DMS53 (cell line): ENCODE measurements around the gene TBC1D7.
"Not testable (repeated sequence)": the region's sequence is repeated elsewhere in the genome, so short reads cannot be mapped to it uniquely, and the experiment has no call there.

Source experiments
- DNase-seq: peaks from one replicate; lab custom pipeline; 2025; lab: John Stamatoyannopoulos, UW

TBC1D7 gene

DNA sequence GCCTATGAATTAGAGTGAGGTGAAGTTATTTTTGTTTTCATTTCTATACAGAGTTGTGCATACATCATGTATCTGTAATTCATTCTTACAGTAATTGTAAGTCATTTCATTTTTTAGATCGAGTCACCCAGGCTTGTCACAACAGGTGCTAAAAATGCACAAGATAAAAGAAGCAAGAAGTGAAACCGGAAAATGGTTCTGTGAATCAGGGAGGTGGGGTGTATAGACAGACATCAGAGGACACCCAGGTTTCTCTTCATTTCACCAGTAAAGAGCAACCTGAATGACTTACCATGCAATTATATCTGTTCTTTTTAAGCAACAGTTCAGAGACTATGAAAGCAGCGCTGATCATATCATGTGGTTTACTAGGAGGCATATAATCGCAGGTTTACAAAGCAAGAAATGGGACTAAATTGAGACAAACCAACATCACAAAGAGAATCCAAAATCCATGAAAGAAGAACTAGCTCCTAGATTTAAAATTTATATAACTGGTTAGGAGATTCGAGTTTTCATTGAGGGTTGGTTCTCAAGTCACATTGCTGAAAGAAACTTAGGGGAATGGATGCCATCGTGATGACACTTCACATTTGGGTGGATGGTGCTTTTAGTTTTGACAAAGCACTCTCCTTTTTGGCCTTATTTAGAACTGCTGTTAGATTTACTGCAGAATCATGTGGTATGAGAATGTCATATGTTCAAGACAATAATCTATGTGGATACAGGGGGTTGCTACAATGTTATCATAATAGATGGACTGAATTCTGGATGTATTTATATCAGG is 27.9 kb upstream of the TBC1D7 start:
- no peak for DNase-seq

DNA sequence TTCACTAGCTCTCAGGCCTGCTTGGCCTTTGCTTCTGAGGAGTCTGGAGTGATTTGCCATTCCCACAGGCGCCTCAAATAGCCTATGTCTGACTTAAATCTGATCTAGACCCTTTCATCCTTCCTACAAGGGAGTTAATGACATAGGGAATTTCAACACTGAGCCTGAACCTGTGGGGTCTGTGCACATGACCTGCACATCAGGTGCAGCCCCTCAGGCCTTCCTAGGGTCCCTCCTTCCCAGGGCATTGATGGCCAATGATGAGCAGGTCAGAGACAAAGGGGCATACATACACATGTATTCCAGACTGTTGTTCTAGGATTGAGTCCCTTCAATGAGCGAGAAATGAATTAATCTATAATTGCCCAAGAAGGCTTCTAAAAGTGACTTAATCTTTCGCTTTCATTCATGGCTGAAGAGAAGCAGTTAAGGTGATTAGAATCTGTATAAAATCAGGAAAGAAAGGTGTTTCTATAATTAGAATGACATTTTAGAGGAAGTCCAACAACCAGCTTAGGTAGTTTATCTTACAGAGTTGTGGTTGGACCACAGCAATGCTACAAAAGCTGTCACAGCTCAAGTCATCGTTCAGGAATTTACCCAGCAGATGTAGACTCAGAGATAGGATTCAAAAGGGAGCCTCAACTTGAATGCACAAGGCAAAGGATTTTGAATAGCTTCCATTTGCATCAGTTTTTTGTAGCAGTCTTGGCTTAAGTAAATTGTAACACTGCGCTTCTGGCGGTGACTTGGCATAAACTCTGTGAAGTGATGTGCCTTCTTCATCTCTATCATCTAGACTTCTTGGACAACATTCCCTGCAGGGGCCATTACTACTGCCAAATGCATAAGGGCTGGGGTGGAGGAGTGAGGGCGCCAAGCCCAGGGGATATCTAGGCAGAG is 27.0 kb upstream of the TBC1D7 start:
- no peak for DNase-seq

DNA sequence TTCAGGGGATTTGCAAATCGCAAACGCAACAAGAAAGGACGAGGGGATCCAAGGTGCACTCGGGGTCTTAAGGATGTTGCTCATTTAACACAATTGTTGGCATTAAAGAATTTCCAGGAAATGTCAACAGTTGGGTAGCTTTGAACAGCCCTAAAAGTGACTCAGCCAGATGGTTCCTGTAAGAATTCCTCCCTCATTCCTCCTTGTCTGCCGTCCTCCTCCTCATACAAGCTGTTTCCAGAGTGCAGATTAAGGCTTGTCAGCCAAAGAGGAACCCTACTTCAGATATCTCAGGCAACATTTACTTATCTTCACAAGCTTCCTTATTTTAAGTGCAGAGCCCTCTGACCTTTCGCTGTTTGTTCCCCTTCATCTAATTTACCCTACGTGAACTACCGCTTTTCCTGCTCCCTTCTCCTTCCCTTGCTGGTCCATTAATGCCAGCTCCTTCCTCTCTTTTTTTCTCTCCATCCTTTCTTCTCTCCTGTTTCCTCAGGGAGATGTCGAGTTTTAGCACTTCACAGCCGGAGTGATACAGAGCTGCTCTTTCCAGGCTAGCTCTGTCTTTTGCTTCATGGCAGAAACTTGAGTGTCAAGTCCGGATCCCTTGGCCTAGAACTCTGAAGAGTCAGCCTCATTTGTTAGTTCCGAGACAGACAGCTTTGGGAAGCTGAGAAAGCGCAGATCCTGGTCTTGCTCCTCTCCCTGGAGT is 26.1 kb upstream of the TBC1D7 start:
- DNase-seq, result no peak

DNA sequence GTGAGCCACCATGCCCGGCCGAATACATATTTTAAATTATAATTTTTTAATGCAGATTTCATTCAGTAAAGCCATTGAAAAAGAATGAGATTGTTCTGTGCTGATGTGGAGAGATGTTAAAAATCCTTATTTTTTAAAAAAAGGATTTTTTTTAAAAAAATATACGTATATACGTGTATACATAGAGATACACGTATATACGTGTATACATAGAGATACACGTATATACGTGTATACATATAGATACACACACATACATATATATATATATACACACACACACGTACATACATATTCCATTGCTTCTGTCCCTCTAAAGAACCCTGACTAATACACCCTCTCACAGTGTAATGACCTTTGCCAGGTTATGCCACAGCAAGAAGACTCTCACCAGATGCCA is 23.8 kb upstream of the TBC1D7 start:
- DNase-seq, result no peak

DNA sequence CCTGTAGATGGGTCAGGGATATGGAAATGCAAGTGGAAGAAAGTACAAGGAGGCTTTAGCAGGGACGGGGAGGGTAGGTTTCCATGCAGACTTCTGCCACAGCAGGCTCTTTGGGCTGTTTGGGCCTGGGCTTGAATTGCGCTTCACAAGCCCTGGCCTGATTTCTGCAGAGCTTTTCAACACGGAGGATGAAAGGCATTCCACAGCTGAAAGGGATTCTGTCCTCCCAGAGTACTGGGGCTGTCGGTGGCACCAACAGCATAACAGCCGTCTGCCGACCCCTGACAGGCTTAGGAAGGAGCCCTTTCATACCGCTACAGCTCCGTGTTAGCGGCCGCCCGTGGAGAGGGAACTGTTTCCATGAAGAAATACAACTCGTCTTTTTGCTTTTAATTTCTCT is 22.9 kb upstream of the TBC1D7 start:
- DNase-seq, result no peak

DNA sequence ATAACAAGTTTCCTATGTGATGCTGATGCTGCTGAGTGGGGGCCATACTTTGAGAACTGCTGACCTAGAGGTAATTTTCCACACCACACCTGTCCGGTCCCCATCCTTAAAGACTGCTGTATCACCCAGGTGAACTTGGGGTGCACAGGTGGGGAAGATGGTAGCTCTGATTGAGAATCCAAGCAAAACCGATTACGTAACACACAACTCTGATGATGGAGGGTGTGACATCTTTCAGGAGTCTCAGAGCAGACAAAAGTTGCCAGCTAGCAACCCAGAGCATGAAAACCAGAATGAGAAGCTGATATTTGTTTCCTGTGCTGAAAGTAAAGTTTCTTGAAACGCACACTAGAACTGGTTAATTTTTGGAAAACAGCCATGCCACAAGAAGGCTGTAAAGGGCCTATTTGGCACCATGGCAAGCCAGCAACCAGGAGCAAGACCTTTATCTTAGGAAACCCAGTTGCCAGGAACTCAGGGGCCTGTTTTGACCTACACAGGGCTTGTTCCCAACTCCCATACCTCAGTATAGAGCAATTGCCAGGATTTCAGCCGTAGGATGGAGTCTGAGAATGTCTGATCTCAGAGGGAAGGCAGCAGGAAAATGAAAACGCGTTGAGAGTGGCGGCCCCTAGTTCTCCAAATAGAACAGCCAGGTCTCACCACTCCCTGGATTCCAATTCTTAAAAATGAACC is 21.6 kb upstream of the TBC1D7 start:
- no peak for DNase-seq

DNA sequence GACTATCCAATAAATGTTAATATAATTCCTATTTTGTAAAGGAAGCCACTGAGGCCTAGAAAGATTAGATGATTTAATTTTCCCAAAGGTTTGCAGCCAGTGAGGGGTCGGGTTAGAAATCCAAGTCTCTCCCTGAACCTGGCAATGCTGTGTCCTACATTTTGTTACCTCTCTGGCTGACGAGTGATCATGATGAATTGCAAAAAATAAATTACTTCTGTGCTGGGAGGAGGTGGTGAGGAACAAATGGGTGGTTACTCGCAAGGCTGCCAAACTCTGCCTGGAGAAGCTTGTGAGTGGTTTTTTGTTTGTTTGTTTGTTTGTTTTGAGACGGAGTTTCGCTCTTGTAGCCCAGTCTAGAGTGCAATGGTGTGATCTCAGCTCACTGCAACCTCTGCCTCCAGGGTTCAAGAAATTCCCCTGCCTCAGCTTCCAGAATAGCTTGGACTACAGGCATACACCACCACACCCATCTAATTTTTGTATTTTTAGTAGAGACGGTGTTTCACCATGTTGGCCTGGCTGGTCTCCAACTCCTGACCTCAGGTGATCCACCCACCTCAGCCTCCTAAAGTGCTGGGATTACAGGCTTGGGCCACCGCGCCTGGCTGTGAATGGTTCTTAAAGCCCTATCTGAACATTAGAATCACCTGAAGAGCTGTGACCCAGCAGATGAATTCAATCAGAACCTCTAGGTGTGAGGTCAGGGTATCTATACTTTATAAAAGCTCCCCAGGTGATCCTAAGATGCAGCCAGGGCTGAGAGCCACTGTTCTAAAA is 20.2 kb upstream of the TBC1D7 start:
- DNase-seq, result no peak

DNA sequence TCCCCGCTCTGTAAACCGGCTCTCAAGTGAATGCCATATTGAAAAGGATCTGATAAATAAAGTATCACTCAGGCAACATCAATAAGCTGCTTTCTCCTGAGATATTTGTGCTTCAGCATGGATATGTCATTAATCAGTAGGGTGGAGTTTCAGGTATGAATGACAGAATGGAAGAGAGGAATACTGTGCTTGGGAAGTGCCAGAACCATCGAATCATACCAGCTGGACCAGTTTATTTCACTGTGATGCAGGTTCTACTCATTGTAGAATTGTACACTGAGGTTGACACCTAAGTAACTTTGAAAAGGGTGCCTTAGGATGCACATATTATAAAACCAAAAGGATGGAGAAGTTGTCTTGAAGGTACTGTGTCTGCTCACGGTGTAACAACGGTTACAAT is 17.9 kb upstream of the TBC1D7 start:
- DNase-seq, result no peak

DNA sequence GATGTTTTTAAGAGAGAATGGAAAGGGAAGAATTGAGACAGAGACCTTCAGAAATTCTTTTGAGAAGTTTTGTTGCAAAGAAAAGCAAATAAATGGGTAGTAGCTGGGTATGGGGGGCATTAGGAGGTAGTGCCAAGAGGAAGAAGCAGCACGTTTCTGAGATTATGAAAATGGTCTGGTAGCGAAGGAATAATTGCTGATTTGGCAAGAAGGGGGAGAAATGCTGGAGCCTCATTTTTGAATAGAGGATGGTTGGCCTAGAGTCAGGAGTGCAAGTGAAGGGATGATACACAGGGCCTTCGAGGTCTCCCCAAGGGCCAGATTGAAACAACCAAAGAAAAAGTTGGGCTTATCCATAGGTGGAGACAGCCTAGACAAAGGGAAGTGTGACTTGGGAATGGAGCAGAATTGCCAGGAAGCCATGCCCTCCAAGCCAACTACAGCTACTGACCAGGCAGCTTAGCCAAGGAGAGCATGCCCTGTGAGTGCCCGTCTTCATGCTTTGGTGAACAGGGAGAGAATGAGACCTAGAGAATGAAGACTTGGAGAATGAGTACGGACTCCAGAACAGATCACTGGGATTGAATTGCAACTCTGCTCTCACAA is 14.2 kb upstream of the TBC1D7 start:
- DNase-seq, result no peak

DNA sequence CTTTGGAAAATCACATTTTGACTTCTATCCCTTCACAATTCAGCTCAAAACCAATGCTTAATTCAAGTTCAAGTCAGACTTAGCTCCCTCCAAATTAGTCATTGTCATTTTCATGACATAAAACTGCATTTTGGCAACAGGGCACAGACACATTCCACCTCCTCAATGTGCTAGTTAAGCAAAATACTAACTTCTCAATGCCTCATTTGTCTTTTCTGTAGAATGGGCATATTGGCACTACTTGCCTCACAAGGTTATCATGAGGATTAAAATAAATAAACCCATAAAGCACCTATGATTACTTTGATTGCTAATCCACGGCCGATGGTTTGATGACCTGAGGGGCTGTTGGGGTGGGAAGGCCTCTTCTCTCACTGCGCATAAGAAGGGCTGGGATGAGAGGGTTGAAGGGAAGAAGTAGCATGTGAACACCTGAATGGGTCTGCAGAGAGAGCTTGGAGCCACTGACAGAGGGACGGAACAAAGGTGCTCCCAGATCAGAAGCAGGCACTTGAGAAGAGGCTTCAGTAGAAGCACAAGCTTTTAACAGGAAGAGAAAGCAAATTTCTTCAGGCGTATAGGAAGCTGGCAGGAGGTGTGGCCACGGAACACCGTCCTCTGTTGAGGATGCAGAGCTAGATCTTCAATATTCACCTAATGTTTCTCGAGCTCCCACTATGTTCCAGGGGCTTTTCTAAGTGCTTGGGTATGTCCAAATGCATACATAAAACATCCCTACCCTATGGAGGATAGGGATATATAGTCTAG is 11.7 kb upstream of the TBC1D7 start:
- DNase-seq, result no peak

DNA sequence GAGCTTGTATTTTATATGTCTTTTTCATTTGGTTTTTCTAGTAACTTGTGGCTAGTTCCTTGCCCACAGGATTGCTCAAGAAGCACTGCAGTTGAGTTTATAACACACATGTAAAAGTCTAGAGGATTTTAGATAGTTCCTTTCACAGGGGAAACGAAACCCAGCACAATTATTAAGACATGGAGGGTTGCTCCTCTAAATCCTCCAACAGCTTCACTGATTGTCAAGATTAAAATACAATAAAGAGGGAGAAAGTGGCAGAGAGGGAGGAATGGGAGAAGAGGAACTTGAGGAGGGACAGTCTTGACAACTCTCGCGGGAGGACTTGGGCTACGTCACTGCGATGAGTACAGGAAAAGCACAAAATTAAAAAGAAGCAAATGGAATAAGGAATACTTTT is 9.7 kb upstream of the TBC1D7 start:
- no peak for DNase-seq

DNA sequence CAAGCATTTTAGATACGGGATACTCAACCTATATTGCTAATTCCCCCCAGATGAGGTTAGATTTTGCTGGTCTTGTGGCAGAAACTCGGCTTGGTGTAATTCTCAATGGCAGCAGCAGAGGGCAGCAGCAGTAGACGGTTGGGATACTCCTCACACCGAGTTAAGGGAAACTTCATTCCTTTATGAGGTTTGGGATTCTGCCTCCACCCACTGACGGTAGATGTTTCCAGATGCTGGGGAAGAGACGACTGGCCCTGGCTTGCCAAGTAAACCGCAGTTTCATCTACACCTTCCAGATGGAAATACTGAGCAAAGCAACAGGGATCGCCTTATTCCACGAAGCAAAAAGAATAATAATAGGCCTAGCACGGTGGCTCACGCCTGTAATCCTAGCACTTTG is 8.2 kb upstream of the TBC1D7 start:
- peak; percentile 80 for DNase-seq

DNA sequence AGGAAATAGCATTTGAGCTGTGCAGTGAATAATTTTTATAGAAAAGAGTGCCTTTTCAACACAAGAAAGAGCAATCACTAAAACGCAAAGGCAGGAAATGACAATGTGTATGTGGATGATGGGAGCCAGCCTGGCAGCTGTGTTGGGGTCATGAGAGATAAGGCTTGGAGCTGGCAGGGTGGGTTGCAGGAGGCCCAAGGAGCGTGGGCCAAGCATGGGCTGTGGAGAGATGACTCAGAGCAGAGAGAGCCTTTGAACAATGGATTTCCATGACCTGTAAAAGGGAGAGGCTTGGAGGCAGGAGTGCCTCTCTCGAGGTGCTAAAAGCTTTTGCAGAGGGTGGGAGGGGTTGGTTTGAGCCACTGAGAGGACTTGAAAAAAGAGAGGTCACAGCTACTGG is 6.6 kb upstream of the TBC1D7 start:
- DNase-seq, result no peak

DNA sequence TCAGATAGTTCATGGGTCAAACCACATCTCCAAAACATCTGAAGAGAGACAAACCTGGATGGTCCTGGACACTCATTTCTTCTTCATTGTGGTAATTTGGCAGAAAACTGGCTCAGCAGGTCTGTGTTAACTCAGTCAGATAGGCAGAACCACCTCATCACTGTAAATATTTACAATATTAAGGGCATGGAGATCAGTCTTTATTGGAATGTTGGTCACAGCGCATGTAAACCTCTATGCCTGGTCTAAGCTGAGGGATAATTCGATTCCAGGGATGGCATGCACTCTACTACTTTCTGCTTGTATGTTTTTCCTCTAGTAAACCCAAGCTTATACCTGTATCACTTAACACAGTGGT is 4.0 kb upstream of the TBC1D7 start:
- peak; percentile 73 for DNase-seq

DNA sequence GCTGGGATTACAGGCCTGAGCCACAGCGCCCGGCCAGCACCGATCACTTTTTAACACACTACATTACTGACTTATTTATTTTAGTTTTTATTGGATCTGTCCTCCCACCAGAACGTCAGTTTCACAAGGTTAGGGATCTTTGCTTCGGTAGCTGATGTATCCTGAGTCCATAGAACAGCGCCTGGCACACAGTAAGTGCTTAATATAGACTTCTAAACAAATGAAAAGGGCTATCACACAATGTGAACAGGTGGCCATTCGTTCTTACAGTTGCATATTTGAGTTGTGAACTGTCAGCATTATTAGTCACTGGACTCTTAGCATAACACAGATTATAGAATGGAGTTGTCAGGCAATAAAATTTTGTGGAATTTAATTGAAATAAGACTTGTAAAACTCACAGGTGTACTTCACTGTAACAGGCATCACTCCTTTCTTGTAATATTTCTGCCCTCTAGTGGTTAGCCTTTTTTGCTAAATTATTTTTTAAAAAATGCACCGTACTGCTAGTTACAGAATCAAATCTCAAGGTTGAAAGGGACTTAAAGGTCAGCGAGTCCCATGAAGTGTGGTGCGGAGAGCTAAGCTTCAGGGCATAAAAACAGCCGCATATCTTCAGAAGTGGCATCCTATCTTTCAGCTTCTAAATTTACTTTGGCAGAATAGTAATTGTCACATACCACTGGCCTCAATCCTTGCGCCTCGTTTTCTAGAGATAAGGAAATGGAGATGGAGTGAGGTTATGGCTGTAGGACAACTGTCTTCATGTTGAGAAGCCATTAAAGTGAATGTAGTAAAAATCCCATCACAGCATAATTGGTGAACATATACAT is 3.4 kb upstream of the TBC1D7 start:
- DNase-seq, result peak; percentile 65

DNA sequence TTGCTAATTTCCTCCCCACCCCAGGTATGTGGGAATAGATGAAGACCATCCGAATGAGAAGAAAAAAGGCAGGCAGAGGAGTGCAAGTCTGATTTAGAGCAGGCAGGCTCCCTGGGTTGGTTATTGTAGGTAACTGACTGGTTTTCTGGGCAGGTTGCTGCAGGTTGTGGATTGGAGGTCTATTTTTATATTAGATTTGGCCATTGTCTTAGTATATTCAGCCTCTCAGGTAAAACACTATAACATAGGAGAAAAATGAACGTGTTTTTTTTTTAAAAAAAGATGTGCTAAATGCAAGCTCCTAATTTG is 492 bp upstream of the TBC1D7 start:
- no peak for DNase-seq

DNA sequence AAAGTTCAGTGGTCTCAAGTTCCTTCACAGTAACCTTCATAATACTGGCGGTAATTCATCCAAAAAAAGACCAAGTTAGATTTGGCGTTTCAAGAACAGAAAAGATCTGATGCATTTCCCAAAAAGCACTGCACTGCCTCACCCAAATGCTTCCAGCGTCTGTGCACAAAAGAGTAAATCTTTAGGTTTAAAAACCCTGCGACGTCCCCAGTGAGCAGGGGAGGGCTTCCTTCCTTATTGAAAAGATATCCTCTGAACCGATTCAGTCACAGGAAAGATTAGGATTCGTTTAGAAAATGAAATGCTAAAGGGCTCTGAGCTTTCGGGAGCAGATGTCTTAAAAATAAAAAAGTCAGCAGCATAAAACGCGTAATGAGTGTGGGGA is 654 bp downstream of the TBC1D7 start:
- DNase-seq, result no peak

DNA sequence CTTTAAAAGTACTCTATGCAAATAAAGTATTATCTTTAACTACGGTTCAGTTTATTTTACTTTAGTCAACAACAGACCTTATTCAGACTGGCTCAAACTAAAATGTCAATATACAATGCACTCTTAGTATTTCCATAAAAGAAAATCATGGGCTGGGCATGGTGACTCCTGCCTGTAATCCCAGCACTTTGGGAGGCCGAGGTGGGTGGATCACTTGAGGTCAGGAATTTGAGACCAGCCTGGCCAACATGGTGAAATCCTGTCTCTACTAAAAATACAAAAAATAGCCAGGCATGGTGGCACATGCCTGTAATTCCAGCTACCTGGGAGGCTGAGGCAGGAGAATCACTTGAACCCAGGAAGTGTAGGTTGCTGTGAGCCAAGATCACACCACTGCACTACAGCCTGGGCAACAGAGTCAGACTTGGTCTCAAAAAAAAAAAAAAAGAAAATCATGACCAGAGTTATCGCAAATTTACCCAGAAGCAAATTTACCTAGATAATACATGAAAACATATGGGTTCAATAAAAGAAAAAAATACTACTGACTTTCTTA is 2.2 kb downstream of the TBC1D7 start:
- not testable (repeated sequence) for DNase-seq

DNA sequence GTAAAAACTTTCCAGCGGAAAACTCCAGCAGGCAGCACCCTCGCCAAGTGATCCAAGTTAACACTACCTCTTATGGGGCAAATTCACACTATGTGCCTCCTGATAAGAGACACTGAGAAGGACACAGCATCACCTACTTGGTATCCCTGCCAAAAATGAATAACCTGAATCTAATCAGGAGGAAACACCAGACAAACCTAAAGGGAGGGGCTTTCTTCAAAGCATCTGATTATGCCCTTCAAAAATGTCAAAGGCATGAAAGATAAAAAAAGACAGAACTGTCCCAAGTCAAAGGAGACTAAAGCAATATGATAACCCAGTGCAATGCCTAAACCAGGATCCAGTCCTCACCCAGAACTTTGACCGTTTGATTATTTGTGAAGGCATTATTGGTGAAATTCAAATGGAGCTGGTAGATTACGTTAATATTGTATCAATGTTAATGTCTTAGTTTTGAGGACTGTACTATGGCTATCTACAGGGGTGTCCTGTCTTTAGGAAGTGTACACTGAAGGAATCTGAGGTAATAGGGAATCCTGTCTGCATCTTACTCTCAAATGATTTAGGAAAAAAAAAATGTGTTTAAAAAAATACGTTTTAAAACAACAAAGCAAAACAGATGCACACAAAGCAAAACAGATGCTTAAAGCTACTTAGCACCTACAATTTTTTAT is 8.3 kb downstream of the TBC1D7 start:
- DNase-seq, result no peak
